ENCODE measurements around the gene NAP1L4. TPM values are rescaled to one million over a fixed set of nuclear protein-coding genes. Genes with fewer than 3 reads are reported as not detected.

NAP1L4 gene
- total RNA-seq, 1 experiment from 2014 or later: 184 TPM

DNA sequence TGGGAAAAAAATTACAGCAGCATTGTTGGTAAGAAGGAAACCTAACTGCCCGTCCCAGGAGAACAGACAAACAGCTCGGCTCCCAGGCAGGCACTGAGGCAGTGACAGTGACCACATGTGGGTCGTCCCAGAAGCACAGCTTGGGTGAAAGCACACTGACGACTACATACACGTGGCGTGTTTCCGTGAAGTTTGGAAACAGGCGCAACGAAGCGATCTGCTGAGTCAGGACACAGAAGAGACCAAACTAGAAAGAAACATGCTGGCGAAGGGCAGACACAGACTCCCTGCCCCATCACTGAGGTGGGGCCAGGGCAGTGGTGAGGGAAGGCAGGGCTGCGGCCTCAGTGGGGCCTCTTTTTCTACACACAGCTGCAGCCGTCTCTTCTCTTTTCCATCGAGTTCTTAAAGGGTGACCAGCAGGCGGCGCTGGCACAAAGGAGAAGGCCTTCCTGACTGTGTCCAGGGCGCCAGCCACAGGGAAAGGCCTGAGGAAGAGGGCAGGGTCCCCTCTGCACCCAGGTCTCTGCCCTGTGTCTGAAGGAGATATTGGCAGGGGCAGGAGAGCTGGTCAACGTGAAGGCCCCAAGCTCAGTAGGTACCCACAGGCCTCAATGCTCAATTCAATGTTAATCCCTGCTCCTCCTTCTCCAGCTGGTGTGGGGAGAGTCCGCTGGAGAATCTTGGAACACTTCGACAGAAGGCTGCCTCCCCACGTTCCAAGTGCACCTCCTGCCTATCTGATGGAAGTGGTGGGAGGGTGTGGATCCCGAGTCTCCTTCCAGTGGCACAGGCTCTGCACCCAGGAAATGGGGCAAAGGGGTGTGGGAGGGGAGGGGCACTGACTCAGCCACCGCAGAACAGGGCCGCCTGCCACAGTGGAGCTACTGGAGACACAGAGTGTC, 45.2 kb upstream of the NAP1L4 start:
- DNase-seq (ENCODE audit: low spot score): peak; percentile 77
- Histone ChIP-seq H3K9me3 (ENCODE audit: low read depth, low read length, poor library complexity, severe bottlenecking) (no peaks in the 10 kb centered on the region), H3K36me3 (ENCODE audit: insufficient read depth, low read length, poor library complexity, severe bottlenecking) (peaks cover 82% of the 10 kb centered on the region), H3K4me1 (ENCODE audit: insufficient read depth, low read length, poor library complexity, severe bottlenecking) (no peaks in the 10 kb centered on the region), H3K27ac (ENCODE audit: low read depth, low read length, poor library complexity, severe bottlenecking) (no peak overlapping the region), H3K4me3 (ENCODE audit: low read depth, low read length, poor library complexity, severe bottlenecking) (no peak overlapping the region), H3K27me3 (replicated peaks; ENCODE audit: insufficient read depth, low read depth, low read length, poor library complexity) (no peaks in the 10 kb centered on the region)
- ChIA-PET POLR2A (ENCODE audit: low non-redundant PET) (no interaction called here), CTCF (interaction anchor here (1.4 to 1.7 kb wide), 2 partner anchors 10 to 54 kb away, joined by 13 to 29 read pairs; no protein-coding TSS in a partner anchor)
- intact Hi-C loops (cut with micrococcal nuclease; ENCODE audit: unreplicated experiment): loop anchor here (1.0 to 10.0 kb wide), 3 partner anchors 55 to 378 kb away; no protein-coding TSS in a partner anchor
- no peak for TF ChIP-seq EZH2 (IDR thresholded peaks at IDR 0.05; ENCODE audit: borderline replicate concordance, low read depth, low read length, poor library complexity, severe bottlenecking)
- TF ChIP-seq, protein P1, sequence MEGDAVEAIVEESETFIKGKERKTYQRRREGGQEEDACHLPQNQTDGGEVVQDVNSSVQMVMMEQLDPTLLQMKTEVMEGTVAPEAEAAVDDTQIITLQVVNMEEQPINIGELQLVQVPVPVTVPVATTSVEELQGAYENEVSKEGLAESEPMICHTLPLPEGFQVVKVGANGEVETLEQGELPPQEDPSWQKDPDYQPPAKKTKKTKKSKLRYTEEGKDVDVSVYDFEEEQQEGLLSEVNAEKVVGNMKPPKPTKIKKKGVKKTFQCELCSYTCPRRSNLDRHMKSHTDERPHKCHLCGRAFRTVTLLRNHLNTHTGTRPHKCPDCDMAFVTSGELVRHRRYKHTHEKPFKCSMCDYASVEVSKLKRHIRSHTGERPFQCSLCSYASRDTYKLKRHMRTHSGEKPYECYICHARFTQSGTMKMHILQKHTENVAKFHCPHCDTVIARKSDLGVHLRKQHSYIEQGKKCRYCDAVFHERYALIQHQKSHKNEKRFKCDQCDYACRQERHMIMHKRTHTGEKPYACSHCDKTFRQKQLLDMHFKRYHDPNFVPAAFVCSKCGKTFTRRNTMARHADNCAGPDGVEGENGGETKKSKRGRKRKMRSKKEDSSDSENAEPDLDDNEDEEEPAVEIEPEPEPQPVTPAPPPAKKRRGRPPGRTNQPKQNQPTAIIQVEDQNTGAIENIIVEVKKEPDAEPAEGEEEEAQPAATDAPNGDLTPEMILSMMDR (conservative IDR thresholded peaks at IDR 0.05; ENCODE audit: low read depth, low read length): peak; percentile 78
- BruUV-seq (replicated peaks): no TSS peak

DNA sequence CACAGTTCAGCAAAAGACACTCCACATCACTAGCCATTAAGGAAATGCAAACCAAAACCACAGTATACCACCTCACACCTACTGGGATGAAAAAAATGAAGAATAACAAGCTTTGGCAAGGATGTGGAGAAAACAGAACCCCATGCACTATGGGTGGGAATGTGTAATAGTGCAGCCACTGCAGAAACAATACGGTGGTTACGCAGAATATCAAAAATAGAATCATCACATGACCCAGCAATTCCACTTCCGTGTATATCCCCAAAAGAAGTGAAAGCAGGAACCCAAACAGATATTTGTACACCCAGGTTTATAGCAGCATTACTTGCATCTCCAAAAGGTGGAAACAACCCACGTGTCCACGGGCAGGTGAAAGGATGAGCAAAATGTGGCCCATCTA, 44.3 kb upstream of the NAP1L4 start:
- intact Hi-C loops (cut with micrococcal nuclease; ENCODE audit: unreplicated experiment): loop anchor here (10.0 kb wide), 1 partner anchor 378 kb away; no protein-coding TSS in a partner anchor
- no peak overlapping the region for H3K27ac ChIP-seq (ENCODE audit: low read depth, low read length, poor library complexity, severe bottlenecking)
- no peaks in the 10 kb centered on the region for H3K4me1 ChIP-seq (ENCODE audit: insufficient read depth, low read length, poor library complexity, severe bottlenecking)
- DNase-seq (ENCODE audit: low spot score): no peak
- H3K4me3 ChIP-seq (ENCODE audit: low read depth, low read length, poor library complexity, severe bottlenecking): no peak overlapping the region
- TF ChIP-seq, protein P1 (conservative IDR thresholded peaks at IDR 0.05; ENCODE audit: low read depth, low read length): no peak
- no peak for TF ChIP-seq EZH2 (IDR thresholded peaks at IDR 0.05; ENCODE audit: borderline replicate concordance, low read depth, low read length, poor library complexity, severe bottlenecking)
- CTCF ChIA-PET: no interaction called here
- POLR2A ChIA-PET (ENCODE audit: low non-redundant PET): no interaction called here
- no peaks in the 10 kb centered on the region for H3K27me3 ChIP-seq (replicated peaks; ENCODE audit: insufficient read depth, low read depth, low read length, poor library complexity)
- peaks cover 77% of the 10 kb centered on the region for H3K36me3 ChIP-seq (ENCODE audit: insufficient read depth, low read length, poor library complexity, severe bottlenecking)
- no TSS peak for BruUV-seq (replicated peaks)
- H3K9me3 ChIP-seq (ENCODE audit: low read depth, low read length, poor library complexity, severe bottlenecking): no peaks in the 10 kb centered on the region

DNA sequence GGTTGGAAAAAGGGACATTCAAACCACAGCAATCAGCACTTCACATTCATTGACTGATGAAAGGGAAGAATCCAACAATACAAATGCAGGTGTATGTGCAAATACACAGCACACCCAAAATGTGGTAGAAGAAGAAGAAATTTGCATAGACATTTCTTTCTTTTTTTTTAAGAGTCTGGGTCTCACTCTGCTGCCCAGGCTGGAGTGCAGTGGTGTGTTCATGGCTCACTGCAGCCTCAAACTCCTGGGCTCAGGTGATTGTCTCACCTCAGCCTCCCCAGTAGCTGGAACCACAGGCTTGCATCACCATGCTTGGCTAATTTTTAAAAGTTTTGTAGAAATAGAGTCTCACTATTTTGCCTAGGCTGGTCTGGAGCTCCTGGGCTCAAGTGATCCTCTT, 43.2 kb upstream of the NAP1L4 start:
- DNase-seq (ENCODE audit: low spot score): no peak
- intact Hi-C loops (cut with micrococcal nuclease; ENCODE audit: unreplicated experiment): loop anchor here (10.0 kb wide), 1 partner anchor 379 kb away; no protein-coding TSS in a partner anchor
- no peak for TF ChIP-seq EZH2 (IDR thresholded peaks at IDR 0.05; ENCODE audit: borderline replicate concordance, low read depth, low read length, poor library complexity, severe bottlenecking)
- TF ChIP-seq, protein P1 (conservative IDR thresholded peaks at IDR 0.05; ENCODE audit: low read depth, low read length): no peak
- CTCF ChIA-PET: no interaction called here
- POLR2A ChIA-PET (ENCODE audit: low non-redundant PET): no interaction called here
- no peaks in the 10 kb centered on the region for H3K4me1 ChIP-seq (ENCODE audit: insufficient read depth, low read length, poor library complexity, severe bottlenecking)
- BruUV-seq (replicated peaks): no TSS peak
- no peak overlapping the region for H3K4me3 ChIP-seq (ENCODE audit: low read depth, low read length, poor library complexity, severe bottlenecking)
- no peaks in the 10 kb centered on the region for H3K9me3 ChIP-seq (ENCODE audit: low read depth, low read length, poor library complexity, severe bottlenecking)
- no peak overlapping the region for H3K27ac ChIP-seq (ENCODE audit: low read depth, low read length, poor library complexity, severe bottlenecking)
- peaks cover 72% of the 10 kb centered on the region for H3K36me3 ChIP-seq (ENCODE audit: insufficient read depth, low read length, poor library complexity, severe bottlenecking)
- H3K27me3 ChIP-seq (replicated peaks; ENCODE audit: insufficient read depth, low read depth, low read length, poor library complexity): no peaks in the 10 kb centered on the region
